GM12878 (cell line): ENCODE data around the gene OR2T2. TPM values are rescaled to one million over a fixed set of nuclear protein-coding genes. Genes with fewer than 3 reads are reported as not detected.
"Not testable (repeated sequence)": the region's sequence is repeated elsewhere in the genome, so short reads cannot be mapped to it uniquely, and the experiment has no call there.

Source experiments
- ATAC-seq: fragments of 200-7000 bp; cut with Tn5 transposase; 3 replicates; pipeline ENCODE4 v1.9.1; 2020; ENCODE audit warnings: mild to moderate bottlenecking, moderate library complexity
- BruUV-seq: library from RNA; stranded (reverse); fragments of 400-500 nt; replicated peaks from 2 replicates; lab custom pipeline; 2021; lab: Mats Ljungman, UMichigan
- CTCF ChIA-PET: fragments of 300-600 bp; sonication (Branson Sonifier 250); formaldehyde crosslinking; extraction: SDS; loops from one replicate; lab custom pipeline; 2021; ENCODE audit warnings: inconsistent platforms; lab: Yijun Ruan, JAX
- POLR2A ChIA-PET: fragments of 350-600 bp; formaldehyde crosslinking; extraction: SDS; loops from one replicate; lab custom pipeline; 2021; ENCODE audit warnings: inconsistent platforms; lab: Charles Lee
- RAD21 ChIA-PET: fragments of 300-600 bp; sonication (Branson Sonifier 250); formaldehyde crosslinking; loops from one replicate; lab custom pipeline; 2023; ENCODE audit warnings: antibody characterized with exemption; ENCODE audit not compliant: unreplicated experiment; lab: Charles Lee
- SMC1A ChIA-PET: fragments of 300-600 bp; sonication (Branson Sonifier 250); formaldehyde crosslinking; loops from one replicate; lab custom pipeline; 2023; ENCODE audit not compliant: unreplicated experiment, uncharacterized antibody; lab: Charles Lee
- DNase-seq: peaks from one replicate; pipeline ENCODE4 v3.0.0-alpha.2; 2011; ENCODE audit warnings: low read depth, low spot score
- FAIRE-seq: peaks from 3 replicates; lab custom pipeline; 2011; peaks lifted over from hg19 to GRCh38; lab: Jason Lieb, UNC
- H2AFZ ChIP-seq: 2 replicates; pipeline ENCODE4 v1.6.0; 2011; ENCODE audit warnings: low read depth, low read length, control low read depth; ENCODE audit not compliant: control insufficient read depth
- H3K27ac ChIP-seq: 2 replicates; pipeline ENCODE4 v1.5.1; 2011; ENCODE audit warnings: control low read depth; ENCODE audit not compliant: control insufficient read depth, insufficient read depth
- H3K27me3 ChIP-seq, 2 experiments: replicated peaks in 1 of 2; 2 replicates each; pipeline versions ENCODE4 v1.6.0 to v1.6.1; 2011; ENCODE audit warnings: low read length in 1 of 2; ENCODE audit not compliant: control insufficient read depth in 2 of 2, insufficient read depth in 2 of 2
- H3K36me3 ChIP-seq, 2 experiments: 2 replicates each; pipeline ENCODE4 v1.5.1; 2011; ENCODE audit warnings: low read length in 1 of 2; ENCODE audit not compliant: control insufficient read depth in 2 of 2, insufficient read depth in 2 of 2
- H3K4me1 ChIP-seq: 2 replicates; pipeline ENCODE4 v1.6.1; 2011; ENCODE audit warnings: mild to moderate bottlenecking, low read length, moderate library complexity, mixed read lengths; ENCODE audit not compliant: control insufficient read depth, insufficient read depth
- H3K4me2 ChIP-seq: 2 replicates; pipeline ENCODE4 v1.6.0; 2011; ENCODE audit warnings: control low read depth; ENCODE audit not compliant: control insufficient read depth, insufficient read depth
- H3K4me3 ChIP-seq: fragments of 200-600 bp; sonication (generic); 2 replicates; pipeline ENCODE4 v1.5.1; 2016
- H3K79me2 ChIP-seq: 2 replicates; pipeline ENCODE4 v1.6.0; 2011; ENCODE audit warnings: low read length; ENCODE audit not compliant: control insufficient read depth, insufficient read depth
- H3K9ac ChIP-seq: 2 replicates; pipeline ENCODE4 v1.8.0; 2011; ENCODE audit warnings: low read length, control low read depth, mixed read lengths; ENCODE audit not compliant: control insufficient read depth, insufficient read depth
- H3K9me3 ChIP-seq: replicated peaks from 3 replicates; pipeline ENCODE4 v1.5.1; 2011; ENCODE audit warnings: mild to moderate bottlenecking, low read length; ENCODE audit not compliant: control insufficient read depth, insufficient read depth
- H4K20me1 ChIP-seq: 2 replicates; pipeline ENCODE4 v1.6.0; 2011; ENCODE audit not compliant: control insufficient read depth, insufficient read depth
- RUNX3 ChIP-seq: IDR thresholded peaks from 2 replicates; pipeline ENCODE4 v1.6.1; 2012; ENCODE audit warnings: low read length, inconsistent platforms
- WGBS: methylation state at CpG from one replicate; pipeline ENCODE4 v1.1.6; 2016; ENCODE audit warnings: low lambda C conversion rate; ENCODE audit not compliant: insufficient replicate concordance, insufficient coverage; ENCODE audit errors: missing lambda C conversion rate; 5-methylcytosine and 5-hydroxymethylcytosine counted together
- in situ Hi-C: fragments of 300-500 bp; cut with MboI; formaldehyde crosslinking; loops from 9 replicates; pipeline ENCODE4 v1.14.3; 2018; ENCODE audit warnings: mixed read lengths
- intact Hi-C: fragments of 100-400 bp; cut with micrococcal nuclease; formaldehyde crosslinking; loops from one replicate; pipeline ENCODE4 v1.14.2; 2022; ENCODE audit not compliant: unreplicated experiment
- polyA plus RNA-seq, 11 experiments: library from polyadenylated mRNA; depleted of rRNA in 4 of 11; unstranded in 6 of 11; stranded (reverse) in 5 of 11; fragments of >200 nt; fragmentation: Nextera tagmentation in 4 of 11; fragmentation: Illumina TruSeq in 1 of 11; extraction: Ambion mirVana in 4 of 11; extraction: Trizol in 1 of 11; gene quantifications; 1 replicate in 1 of 11; 2 replicates in 10 of 11; pipeline versions ENCODE4 v1.2.1 to v1.2.3, GENCODE V29; 2011 to 2016; ENCODE audit warnings: inconsistent platforms in 2 of 11, missing spikeins in 2 of 11, low read depth in 1 of 11
- total RNA-seq, 4 experiments: library from RNA; depleted of rRNA in 3 of 4; stranded (reverse); fragments of >200 nt in 3 of 4; fragmentation: Illumina TruSeq in 1 of 4; extraction: Trizol in 1 of 4; gene quantifications; 2 replicates each; pipeline versions ENCODE4 v1.2.1 to v1.2.3, GENCODE V29; 2013 to 2021
- TF ChIP-seq, protein P1 (sequence below): fragments of 450-650 bp; IDR thresholded peaks from 2 replicates; pipeline ENCODE4 v1.6.1; 2017; ENCODE audit warnings: mild to moderate bottlenecking, moderate library complexity

The OR2T2 gene
- total and polyA plus RNA-seq, 10 of the 15 experiments (the other 5 are each of a cell fraction or from before 2014, with no cell fraction given): 0.07 to 7.0 (median 1.2) TPM

DNA sequence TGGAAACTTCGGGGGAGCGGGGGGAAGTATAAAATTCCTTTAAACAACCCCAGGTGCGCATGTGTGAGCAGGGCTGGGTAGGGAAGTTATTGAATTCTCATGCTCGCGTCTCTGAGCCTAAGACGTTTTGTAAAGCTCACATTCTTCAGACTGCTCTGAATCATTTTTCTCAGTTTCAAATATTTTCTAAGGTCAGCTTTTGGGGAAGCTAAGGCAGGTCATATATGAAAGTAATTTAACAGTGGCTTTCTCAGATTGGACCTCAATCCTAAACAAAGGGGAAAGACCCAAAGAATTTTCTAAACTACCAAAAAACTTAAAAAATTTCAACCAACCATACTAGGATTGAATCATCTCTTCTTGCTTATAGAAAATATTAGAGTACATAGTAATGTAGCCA is 10.5 kb upstream of the OR2T2 start:
- not testable (repeated sequence) for H3K9me3 ChIP-seq, DNase-seq, H3K27me3 ChIP-seq, H4K20me1 ChIP-seq
- in situ Hi-C loops: loop anchor here (25.0 kb wide), 1 partner anchor 1073 kb away; no protein-coding TSS in a partner anchor
- H3K4me2 ChIP-seq: peak overlapping the region; percentile 22; the same call in 1 of the 2 replicates
- H3K27ac ChIP-seq: peak overlapping the region; percentile 61; the same call in 1 of the 2 replicates
- POLR2A ChIA-PET: interaction anchor here (1.0 kb wide), 1 partner anchor 223 kb away, joined by 3 read pairs; no protein-coding TSS in a partner anchor
- WGBS: 0% methylated on average over 4 of the region's 6 CpGs
- TF ChIP-seq RUNX3: peak; percentile 25; the same call in 1 of the 2 replicates
- TF ChIP-seq, all 136 proteins: peak for 1; not testable (repeated sequence) for 135
- H3K79me2 ChIP-seq, H3K4me3 ChIP-seq, BruUV-seq, H2AFZ ChIP-seq, FAIRE-seq, CTCF ChIA-PET, H3K9ac ChIP-seq, intact Hi-C loops, H3K36me3 ChIP-seq: not testable (repeated sequence)
- ChIA-PET SMC1A (interaction anchor here (1.4 kb wide), 1 partner anchor 222 kb away, joined by 3 read pairs; no protein-coding TSS in a partner anchor), RAD21 (interaction anchor here (0.9 to 1.4 kb wide), 2 partner anchors 222 to 252 kb away, joined by 3 to 8 read pairs; no protein-coding TSS in a partner anchor)
- peak; percentile 38 for ATAC-seq
- peaks cover 14% of the 10 kb centered on the region for H3K4me1 ChIP-seq

DNA sequence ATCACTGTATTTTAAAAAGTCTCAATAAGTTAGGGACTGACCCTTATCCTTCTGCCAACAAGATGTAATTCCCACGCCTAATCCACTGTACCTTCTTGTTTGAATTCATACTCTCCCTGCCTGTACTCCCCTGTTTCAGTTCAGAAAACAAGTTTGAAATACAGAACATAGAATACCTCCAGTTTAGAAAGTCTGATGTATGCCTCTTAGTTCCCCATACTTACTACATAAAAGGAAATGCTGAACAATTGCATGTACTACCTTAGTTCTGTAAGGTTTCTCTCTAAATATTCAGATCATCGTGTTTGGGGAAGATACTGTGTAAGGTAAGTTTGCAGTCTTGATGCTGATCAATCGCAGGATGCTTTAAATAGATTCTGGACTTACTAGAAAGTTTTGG is 9.1 kb upstream of the OR2T2 start:
- SMC1A ChIA-PET: interaction anchor here (0.8 to 1.2 kb wide), 2 partner anchors 26 to 32 kb away, joined by 3 read pairs; no protein-coding TSS in a partner anchor
- H3K27me3 ChIP-seq, H3K9ac ChIP-seq, CTCF ChIA-PET, H3K79me2 ChIP-seq, POLR2A ChIA-PET, H3K36me3 ChIP-seq, BruUV-seq, H3K4me3 ChIP-seq, DNase-seq, H3K9me3 ChIP-seq, H2AFZ ChIP-seq, H3K4me2 ChIP-seq, H4K20me1 ChIP-seq, intact Hi-C loops: not testable (repeated sequence)
- in situ Hi-C loops: loop anchor here (25.0 kb wide), 1 partner anchor 1074 kb away; no protein-coding TSS in a partner anchor
- peaks cover 14% of the 10 kb centered on the region for H3K4me1 ChIP-seq
- H3K27ac ChIP-seq: peak overlapping the region; percentile 37; the same call in 1 of the 2 replicates
- FAIRE-seq: peak; percentile 72
- ATAC-seq: peak; percentile 57
- TF ChIP-seq, protein P1, sequence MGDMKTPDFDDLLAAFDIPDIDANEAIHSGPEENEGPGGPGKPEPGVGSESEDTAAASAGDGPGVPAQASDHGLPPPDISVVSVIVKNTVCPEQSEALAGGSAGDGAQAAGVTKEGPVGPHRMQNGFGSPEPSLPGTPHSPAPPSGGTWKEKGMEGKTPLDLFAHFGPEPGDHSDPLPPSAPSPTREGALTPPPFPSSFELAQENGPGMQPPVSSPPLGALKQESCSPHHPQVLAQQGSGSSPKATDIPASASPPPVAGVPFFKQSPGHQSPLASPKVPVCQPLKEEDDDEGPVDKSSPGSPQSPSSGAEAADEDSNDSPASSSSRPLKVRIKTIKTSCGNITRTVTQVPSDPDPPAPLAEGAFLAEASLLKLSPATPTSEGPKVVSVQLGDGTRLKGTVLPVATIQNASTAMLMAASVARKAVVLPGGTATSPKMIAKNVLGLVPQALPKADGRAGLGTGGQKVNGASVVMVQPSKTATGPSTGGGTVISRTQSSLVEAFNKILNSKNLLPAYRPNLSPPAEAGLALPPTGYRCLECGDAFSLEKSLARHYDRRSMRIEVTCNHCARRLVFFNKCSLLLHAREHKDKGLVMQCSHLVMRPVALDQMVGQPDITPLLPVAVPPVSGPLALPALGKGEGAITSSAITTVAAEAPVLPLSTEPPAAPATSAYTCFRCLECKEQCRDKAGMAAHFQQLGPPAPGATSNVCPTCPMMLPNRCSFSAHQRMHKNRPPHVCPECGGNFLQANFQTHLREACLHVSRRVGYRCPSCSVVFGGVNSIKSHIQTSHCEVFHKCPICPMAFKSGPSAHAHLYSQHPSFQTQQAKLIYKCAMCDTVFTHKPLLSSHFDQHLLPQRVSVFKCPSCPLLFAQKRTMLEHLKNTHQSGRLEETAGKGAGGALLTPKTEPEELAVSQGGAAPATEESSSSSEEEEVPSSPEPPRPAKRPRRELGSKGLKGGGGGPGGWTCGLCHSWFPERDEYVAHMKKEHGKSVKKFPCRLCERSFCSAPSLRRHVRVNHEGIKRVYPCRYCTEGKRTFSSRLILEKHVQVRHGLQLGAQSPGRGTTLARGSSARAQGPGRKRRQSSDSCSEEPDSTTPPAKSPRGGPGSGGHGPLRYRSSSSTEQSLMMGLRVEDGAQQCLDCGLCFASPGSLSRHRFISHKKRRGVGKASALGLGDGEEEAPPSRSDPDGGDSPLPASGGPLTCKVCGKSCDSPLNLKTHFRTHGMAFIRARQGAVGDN: 0 out of 2 replicates have a peak, but pooled peaks have one; percentile 24
- RAD21 ChIA-PET: interaction anchor here (1.0 kb wide), 1 partner anchor 220 kb away, joined by 3 read pairs; no protein-coding TSS in a partner anchor
- 15% methylated on average over 3 of the region's 3 CpGs for WGBS
